Measurements from ENCODE around the gene FZR1.
"Not testable (repeated sequence)": the region's sequence is repeated elsewhere in the genome, so short reads cannot be mapped to it uniquely, and the experiment has no call there.

FZR1 gene

DNA sequence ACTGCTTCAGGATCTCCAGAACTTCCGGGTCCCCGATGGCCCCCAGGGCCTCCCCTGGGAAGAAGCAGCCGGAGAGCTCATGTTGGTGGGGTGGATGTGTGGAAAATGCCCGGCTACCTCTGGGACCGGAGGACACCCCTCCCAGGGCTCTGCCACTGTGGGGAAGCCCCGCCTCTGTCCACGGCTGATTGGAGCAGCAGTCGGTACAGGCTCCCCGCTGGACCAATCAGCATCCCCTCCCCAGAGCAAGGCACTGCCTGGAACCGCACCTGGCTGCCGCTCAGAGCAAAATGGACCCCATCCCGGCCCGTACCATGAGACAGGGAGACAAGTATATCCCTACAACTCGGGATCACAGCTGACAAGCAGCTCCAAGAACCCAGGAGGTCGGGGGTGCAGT is 12.1 kb upstream of the FZR1 start:
- no peak for DNase-seq (ENCODE audit: low read depth in 2 of 2, low spot score in 1 of 2)

DNA sequence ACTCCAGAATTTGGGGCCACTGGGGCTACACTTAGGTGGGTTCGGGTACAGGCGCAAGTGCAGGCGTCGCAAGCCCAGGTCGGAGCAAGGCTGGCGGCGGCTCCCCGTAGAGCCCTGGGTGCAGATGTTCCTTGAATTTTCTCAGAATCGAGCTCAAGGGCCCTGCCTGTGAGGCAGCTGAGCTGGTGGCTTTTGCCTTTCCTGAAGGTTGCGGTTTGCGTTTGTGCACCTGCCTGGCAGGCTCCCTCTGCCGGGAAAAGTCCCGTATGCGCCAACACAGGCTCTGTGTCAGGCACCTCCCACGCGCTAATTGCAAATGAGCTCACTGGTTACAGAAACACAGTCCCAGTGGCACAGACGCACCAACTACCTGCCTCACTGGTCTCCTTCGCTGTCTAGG is 11.6 kb upstream of the FZR1 start:
- no peak for DNase-seq (ENCODE audit: low read depth in 2 of 2, low spot score in 1 of 2)

DNA sequence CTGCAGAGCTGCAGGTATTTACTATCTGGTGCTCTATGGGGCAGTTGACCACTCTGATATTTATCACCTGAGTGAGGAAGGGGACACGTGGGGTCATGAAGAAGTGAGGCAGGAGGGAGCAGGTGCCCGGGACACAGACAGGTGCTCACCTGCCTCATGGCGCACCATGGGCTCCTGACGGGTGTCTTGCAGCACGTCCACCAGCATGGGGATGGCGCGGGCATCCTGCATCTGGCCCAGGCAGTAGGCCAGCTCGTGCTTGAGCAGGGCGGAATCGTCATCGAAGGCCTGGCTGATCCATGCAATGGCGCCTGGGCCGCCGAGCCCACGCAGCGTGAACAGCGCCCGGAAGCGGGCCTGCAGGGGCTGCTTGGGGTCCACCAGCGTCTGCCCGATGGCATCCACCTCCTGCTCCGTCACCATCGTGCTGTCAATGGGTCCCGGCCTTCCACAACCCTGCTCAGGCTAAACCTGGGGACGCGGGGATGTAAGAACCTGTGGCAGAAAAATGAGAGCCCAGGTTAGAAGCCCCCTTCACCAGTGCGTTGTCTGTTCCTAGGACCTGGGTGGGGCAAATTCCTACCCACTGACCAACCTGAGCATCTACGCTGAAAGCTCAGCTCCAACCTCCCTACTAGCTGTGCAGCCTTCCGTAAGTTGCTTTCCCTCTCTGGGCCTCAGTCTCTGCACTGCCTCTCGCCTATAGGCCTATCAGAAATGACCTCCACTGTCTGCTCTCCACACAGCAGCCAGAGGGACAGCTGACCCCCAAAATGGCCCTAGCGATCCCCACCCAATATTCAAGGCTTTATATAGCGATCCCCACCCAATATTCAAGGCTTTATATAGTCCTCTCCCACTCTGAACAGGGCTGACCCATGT is 9.5 kb upstream of the FZR1 start:
- no peak for DNase-seq (ENCODE audit: low read depth in 2 of 2, low spot score in 1 of 2)

DNA sequence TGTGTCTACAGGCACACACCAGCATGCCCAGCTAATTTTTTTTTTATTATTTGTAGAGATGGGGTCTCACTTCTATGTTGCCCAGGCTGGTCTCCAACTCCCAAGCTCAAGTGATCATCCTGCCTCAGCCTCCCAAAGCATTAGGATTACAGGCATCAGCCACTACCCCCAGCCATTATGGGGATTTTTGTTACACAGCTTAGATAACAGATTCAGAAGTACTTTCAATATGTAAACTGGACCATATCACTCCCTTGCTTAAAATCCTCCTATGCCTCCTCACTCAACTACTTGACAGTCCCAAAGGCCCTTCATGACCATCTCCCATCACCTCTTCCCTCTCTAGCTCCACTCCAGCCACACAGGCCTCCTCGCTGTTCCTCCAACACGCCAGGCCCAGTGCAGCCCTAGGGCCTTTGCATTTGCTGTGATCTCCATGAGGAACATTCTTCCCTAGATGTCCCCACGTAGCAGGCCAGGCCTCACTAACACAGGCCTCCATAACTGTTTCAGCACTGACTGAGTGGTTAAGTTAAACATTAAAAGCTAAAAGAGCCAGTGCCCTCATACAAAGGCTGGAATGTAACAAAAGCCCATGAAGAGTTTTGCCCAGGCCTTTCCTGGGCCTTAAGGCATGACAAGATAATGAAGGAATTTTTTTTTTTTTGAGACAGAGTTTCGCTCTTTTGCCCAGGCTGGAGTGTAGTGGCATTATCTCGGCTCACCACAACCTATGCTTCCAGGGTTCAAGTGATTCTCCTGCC is 8.2 kb upstream of the FZR1 start:
- no peak for DNase-seq (ENCODE audit: low read depth in 2 of 2, low spot score in 1 of 2)

DNA sequence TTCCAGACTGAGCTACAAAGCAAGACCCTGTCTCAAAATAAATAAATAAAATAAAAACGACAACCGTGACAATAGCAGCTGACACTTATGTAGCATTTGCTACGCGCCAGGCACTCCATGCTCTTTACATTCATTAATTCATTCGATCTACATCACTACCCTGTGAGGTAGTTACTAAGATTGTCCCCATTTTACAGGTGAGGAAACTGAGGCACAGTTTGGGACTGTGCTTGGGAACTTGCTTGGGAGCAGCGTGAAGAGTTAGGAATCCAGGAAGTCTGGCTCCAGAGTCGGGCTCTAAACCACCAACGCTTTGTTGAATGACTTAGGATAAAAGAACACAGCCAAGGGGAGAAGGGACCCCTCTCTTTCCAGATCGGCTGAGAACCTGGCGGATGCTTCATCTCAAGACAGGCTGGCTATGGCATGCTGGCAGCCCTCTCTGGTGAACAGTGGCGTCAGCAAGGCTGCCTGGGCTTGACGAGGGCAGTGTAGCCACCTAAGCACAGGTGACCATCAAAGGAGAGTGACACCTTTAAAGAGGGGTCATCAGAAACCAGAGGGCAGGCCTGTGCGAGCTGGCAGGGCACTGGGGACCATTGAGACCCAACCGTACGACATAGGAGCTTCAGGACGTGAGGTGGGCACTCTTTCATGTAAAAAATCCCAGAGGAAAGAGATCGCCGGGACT is 6.2 kb upstream of the FZR1 start:
- DNase-seq (ENCODE audit: low read depth in 2 of 2, low spot score in 1 of 2) = no peak

DNA sequence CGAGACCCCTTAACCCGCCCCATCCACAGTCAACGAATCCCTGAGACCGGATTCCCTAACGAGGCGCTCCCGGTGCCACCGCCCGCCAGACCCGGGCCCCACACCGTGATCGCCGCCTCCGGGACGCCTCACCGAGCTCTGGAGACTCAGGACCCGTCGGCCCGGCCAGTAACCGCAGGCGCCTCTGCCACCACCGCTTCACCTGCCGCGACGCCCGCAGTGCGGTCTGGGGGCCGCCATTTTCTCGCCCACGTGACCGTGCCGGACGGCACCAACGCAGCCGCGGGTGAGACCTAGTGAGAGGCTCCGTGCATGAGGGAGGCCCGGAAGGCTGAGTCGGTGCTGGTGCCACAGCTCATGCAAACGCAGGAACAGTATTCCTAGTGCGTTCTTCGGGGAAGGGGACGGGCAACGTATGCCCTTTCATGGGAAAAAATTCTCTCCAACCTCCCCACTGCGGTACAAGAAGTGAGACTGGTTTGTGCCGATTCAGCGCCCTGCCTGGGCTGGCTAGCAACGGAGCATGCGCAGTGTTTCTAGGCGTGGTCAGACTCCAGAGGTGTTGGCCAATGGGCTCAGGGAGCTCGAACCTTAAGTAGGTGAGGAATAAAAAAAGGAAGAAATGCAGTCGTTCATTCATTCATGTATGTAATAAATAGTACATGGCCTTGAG is 5.5 kb upstream of the FZR1 start, which contains the start of gene DOHH:
DOHH (minus strand) TSS at position 246 of the 673 bp plus-strand sequence. CDS start 3,860 bp downstream, outside the sequence.
- peak; percentile 92 to 93 for DNase-seq (ENCODE audit: low read depth in 2 of 2, low spot score in 1 of 2)

DNA sequence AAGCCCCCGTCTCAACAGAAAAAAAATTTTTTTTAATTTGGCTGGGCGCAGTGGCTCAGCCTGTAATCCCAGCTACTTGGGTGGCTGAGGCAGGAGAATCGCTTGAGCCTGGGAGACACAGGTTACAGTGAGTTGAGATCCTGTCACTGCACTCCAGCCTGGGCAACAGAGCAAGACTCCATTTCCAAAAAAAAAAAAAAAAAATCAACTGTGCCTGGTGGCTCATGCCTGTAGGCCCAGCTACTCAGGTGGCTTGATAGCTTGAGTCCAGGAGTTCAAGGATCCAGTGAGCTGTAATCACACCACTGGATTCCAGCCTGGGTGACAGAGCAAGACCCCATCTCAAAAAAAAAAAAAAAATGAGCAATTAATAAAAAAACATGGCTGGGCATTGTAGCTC is 4.3 kb upstream of the FZR1 start:
- no peak for DNase-seq (ENCODE audit: low read depth in 2 of 2, low spot score in 1 of 2)

DNA sequence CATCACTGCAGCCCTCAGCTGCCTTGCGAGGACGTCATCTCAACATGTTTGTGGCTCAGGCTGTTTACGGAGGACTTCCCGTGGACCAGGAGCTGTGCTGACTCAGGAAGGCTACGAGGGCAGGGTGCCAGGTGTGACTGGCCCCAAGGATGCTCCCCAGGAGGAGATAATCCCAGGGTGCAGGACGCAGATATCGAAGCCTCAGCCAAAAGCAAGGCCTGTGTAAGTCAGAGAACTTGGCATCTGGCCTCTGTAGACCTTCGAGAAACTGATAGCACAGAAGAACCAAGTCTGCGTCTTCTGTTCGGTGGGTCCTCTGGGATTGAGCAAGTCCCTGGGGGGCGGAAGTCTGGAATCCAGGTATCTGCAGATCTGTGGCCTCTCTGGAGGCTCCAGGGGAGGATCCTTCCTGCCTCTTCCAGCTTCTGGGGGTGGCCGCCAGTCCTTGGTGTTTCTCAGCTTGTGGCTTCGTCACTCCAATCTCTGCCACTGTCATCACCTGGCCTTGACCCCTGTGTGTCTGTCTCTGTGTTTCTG is 3.0 kb upstream of the FZR1 start:
- no peak for DNase-seq (ENCODE audit: low read depth in 2 of 2, low spot score in 1 of 2)

DNA sequence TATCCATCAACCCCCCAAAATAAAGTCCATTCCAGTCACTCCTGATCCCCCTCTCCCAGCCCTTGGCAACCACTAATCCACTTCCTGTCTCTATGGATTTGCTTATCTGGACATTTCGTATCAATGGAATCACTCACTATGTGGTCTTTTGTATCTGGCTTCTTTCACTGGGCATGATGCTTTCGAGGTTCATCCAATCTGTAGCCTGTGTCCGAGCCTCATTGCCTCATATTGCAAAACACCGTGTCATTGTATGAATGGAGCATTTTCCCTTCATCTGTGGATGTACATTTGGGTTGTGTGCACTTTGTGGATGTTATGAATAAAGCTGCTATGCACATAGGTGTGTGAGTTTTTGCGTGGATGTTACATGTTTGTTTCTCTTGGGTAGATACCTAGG is 1.4 kb upstream of the FZR1 start:
- DNase-seq (ENCODE audit: low read depth in 2 of 2, low spot score in 1 of 2) = no peak

DNA sequence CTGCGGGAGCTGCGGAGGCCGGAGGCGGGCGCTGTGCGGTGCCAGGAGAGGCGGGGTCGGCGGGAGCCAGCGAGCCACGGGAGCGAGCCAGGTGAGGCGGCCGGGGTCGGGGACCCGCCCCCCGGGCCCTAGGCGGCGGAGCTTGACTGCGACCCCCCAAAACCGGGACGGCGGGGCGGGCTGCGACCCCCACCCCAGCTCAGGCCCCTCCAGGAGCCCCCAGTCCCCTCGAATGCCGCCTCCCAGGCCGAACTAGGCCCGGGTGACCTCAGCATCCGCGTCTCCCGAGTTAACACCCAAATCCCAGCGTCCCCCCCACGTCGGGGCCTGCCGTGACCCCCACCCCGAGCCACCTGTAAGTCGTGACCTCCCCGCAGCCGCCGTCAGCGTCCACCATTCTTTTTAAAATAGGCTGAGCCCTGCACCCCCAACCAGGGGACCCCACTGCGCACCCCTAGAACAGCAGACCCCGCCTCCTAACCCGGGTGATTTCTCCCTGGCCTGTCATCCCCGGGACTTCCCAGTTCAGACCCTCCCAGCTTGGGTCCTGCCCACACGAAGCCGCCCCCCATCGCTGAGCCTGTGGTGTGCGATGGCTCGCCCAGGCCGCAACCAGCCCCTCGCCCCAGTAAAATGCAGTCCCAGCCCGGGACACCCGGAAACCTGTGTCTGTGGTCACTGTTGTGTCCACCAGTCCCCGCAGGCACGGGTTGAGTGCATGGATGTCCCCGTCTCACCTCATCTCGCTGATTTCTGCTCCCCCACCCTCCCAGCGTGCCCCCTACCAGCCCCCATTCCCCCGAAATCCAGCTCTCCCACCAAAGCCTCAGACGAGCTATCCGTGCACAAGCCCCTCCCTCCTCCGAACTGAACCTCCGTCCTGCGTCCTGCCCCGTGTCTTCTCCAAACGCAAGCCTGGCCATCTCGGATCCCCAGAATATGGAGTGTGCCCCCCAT is 551 bp downstream of the FZR1 start:
- DNase-seq (ENCODE audit: low read depth in 2 of 2, low spot score in 1 of 2) = no peak

DNA sequence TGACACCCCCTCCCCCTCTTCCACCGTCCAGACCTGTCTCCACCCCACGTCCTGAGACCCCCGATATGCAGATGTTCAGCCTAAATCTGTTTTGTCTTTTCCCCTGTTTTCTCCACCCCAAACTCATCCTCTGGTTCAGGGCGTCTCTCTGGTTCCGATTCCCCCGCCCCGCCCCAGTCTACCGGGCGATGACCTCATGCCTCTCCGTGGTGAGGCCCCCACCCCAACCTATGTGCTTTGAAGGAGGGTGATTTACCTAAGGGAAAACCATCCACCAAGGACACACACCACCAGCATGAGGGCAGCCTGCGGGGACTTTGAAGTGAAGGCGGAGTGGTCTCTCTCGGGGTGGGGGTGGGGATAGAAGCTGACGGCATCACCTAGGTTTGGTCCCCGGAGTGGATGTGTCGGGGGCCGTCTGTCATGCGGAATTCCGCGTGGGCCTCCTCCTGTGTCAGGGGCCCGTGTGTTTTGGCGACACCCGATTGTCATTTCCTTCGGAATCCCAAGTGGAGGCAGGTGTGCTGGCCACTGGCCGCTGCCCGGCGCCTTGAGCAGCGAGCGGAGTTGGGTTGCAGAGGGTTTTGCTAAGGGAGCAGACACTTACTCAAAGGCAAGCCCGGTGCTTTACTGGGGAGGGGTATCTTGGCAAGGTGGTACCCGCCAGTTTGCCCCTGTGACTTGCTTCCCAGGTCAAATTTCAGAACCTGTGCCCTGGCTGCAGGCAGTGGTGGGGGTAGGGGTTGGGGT is 1.4 kb downstream of the FZR1 start:
- no peak for DNase-seq (ENCODE audit: low read depth in 2 of 2, low spot score in 1 of 2)

DNA sequence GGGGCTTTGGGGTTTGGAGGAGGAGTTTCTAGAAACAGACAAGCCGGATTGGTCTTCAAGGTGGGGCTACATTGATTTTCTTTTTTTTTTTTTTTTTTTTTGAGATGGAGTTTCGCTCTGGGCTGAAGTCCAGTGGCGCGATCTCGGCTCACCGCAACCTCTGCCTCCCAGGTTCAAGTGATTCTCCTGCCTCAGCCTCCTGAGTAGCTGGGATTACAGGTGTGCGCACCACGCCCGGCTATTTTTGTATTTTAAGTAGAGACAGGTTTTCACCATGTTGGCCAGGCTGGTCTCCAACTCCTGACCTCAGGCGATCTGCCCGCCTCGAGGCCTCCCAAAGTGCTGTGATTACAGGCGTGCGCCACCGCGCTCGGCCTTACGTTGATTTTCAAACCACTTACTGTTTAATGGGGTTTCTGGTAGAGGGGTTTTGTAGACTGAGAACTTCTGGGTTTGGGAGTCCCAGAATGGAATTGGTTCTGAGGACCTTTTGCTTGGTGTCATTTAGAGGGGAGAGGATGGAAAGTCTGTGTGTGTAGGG is 2.1 kb downstream of the FZR1 start:
- DNase-seq (ENCODE audit: low read depth in 2 of 2, low spot score in 1 of 2) = not testable (repeated sequence)

DNA sequence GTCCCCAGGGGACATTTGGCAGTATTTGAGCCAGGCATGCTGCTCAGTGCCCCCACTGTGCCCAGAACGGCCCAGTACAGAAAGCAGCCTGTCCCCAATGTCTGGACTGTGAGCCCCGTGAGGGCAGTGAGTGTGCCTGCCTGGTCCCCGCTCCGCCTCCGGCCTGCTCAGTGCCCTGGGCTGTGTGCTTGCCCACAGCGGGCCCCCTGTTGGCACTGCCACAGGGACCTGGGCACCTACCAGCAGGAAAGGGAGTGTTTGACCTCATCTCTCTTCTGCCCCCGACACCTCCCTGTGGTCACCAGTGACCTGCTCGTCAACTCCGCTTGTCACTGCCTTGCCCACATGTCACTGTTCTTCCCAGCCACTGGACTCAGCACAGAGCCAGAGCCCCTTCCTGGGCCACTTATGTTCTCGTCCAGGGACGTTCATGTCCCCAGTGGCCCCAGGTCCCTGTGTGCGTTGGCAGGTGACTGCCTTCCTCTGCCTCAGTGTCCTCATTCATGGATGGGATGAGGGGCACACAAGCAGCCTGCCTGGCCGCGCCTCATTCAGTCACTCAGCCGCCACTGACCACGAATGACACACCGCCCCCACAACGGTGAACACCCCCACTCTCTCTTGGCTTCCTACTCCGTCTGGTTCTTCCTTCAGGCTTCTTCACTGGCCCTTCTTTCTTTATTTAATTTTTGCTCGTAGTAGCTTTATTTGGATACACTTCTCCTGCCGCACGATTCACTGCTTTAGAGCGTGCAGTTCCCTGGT is 2.8 kb downstream of the FZR1 start:
- DNase-seq (ENCODE audit: low read depth in 2 of 2, low spot score in 1 of 2) = no peak

DNA sequence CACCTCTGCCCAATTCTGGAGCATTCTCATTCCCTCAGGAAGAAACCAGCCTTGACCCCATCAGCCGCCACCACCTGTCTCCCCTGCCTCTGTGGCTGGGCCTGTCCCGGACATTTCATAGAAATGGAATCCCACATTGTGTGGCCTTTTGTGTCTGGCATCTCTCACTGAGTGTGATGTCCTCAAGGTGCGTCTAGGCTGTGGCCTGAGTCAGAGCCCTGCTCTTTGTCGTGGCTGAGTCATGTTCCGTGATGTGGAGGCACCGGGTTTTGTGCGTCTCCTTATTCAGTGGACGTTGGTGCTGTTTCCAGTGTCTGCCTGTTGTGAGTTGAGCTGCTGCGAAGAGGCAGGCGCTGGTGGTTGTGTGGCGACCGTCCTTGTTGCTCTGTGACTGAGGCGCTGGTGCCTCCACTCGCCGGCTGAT is 3.5 kb downstream of the FZR1 start:
- DNase-seq (ENCODE audit: low read depth in 2 of 2, low spot score in 1 of 2) = no peak

DNA sequence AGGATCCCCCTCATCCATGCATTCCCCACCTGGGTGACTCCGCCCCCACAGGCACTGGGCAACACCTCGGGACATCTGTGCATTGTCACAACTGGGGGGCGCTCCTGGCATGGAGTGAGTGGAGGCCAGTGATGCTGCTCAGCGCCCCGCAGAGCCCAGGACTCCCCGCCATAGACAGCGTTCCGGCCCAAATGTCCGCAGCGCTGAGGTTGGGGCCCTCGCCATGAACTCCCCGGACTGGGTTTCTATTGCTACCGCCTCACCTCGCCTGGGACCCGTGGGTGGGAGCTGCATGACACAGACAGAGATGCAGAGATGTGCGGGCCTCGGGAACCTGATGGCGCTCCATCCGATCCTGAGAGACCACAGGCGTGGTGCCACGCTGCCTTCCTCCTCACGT is 4.6 kb downstream of the FZR1 start:
- no peak for DNase-seq (ENCODE audit: low read depth in 2 of 2, low spot score in 1 of 2)

DNA sequence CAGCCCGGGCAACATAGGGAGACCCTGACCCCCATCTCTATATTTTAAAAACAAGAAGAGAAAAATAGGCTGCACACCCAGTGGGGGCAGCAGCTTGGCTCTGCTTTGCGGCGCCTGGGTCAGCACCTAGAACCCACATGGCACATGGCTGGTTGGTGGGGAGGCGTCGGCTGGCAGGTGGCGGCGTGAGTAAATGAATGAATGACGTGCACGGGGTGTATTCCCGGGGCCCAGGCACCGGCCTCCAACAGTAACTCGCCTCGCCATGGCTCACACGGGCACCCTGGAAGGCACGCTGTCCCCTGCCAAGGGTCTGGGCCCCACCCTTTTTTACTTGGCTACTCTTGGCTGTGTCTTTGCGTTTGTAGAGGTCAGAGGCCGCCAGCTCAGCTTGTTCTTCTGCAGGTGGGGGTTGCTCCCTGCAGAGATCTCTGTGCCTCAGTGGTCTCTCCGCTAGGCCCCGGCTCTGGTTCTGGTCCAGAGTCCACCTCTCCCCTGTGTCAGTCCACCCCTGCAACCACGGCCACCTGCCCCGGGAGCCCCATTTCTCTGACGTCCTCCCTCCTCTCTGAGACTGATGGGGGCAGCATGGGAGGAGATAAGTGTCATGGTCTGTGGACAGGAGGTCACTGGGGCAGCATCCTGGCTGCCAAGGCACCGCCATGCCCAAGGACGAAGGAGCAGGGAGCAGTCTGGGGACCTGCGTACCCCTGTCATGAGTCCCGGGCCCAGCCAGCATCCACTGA is 5.6 kb downstream of the FZR1 start:
- no peak for DNase-seq (ENCODE audit: low read depth in 2 of 2, low spot score in 1 of 2)

DNA sequence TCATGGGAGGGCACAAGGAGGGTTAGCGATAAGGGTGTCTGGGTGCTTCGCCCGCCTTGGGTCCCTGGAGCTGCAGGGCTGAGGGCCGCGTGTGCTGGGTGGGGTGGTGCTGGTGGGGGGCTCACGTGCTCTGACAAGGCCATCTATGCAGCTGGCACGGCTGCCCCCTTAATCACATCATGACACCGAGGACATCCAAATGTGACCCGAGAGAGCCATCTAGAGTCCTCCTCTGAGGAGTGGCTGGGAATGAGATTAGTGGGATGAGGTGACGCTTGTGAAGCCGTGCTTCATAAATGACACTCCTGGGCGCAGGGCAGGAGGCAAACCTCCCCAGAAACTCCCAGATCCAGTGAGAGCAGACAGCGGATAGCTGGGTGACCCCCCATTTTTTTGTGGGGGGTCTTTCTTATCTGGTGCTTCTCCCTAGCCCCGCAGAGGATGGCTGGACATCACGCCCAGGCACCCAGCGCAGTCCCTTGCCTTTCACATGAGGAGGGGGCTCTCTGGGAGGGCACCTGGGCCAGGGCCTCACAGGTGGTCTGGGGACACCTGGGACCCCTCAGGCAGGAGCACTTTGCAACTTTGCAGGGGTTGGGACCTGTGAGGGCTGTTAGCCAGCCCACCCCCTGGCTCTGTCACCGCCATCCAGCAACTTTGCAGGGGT is 6.6 kb downstream of the FZR1 start:
- no peak for DNase-seq (ENCODE audit: low read depth in 2 of 2, low spot score in 1 of 2)
